CD14-positive monocyte (primary cell): ENCODE measurements around the gene CBY1. TPM values are rescaled to one million over a fixed set of nuclear protein-coding genes. Genes with fewer than 3 reads are reported as not detected.

Source experiments
- DNase-seq, 3 donors: peaks; one replicate each; pipeline ENCODE4 v3.0.0-alpha.2; 2011 to 2022
- H2AFZ ChIP-seq: 2 replicates; pipeline ENCODE4 v1.6.0; 2012; ENCODE audit warnings: mild to moderate bottlenecking, low read depth, low read length, inconsistent platforms; ENCODE audit not compliant: insufficient read depth, poor library complexity, severe bottlenecking
- H3K27ac ChIP-seq, 2 donors: 1 replicate in 1 of 2; 2 replicates in 1 of 2; pipeline ENCODE4 v1.5.1; 2012 to 2013; ENCODE audit warnings: low read length in 2 of 2, control low read depth in 1 of 2, inconsistent platforms in 1 of 2, low read depth in 1 of 2, mild to moderate bottlenecking in 1 of 2
- H3K27me3 ChIP-seq, 2 donors: one replicate each; pipeline versions ENCODE4 v1.6.0 to v1.6.1; 2011 to 2013; ENCODE audit warnings: low read length in 2 of 2; ENCODE audit not compliant: control insufficient read depth in 2 of 2, insufficient read depth in 2 of 2
- H3K36me3 ChIP-seq, 2 donors: replicated peaks in 1 of 2; 1 replicate in 1 of 2; 2 replicates in 1 of 2; pipeline versions ENCODE4 v1.5.1 to v1.6.1; 2012 to 2013; ENCODE audit warnings: low read length in 2 of 2, control low read depth in 1 of 2, inconsistent platforms in 1 of 2, mild to moderate bottlenecking in 1 of 2; ENCODE audit not compliant: insufficient read depth in 2 of 2, control insufficient read depth in 1 of 2
- H3K4me1 ChIP-seq, 2 donors: 1 replicate in 1 of 2; 2 replicates in 1 of 2; pipeline versions ENCODE4 v1.5.1 to v1.6.1; 2012 to 2013; ENCODE audit warnings: low read length in 2 of 2, control low read depth in 1 of 2, inconsistent platforms in 1 of 2, mild to moderate bottlenecking in 1 of 2, moderate library complexity in 1 of 2; ENCODE audit not compliant: insufficient read depth in 2 of 2, control insufficient read depth in 1 of 2
- H3K4me2 ChIP-seq: replicated peaks from 2 replicates; pipeline ENCODE3; 2012; ENCODE audit warnings: low read length, moderate library complexity, mild to moderate bottlenecking; ENCODE audit not compliant: poor library complexity, severe bottlenecking; ENCODE audit errors: extremely low read depth
- H3K4me3 ChIP-seq, 3 experiments: fragments of 200-600 bp in 1 of 3; sonication (generic) in 1 of 3; replicated peaks in 1 of 3; 1 replicate in 2 of 3; 2 replicates in 1 of 3; pipeline ENCODE4 v1.5.1; 2011 to 2013; ENCODE audit warnings: low read length in 3 of 3, mild to moderate bottlenecking in 3 of 3, control low read depth in 2 of 3, low read depth in 2 of 3, inconsistent platforms in 1 of 3, moderate library complexity in 1 of 3
- H3K79me2 ChIP-seq: 2 replicates; pipeline ENCODE4 v1.6.0; 2012; ENCODE audit warnings: mild to moderate bottlenecking, control low read depth, inconsistent platforms, low read length, moderate library complexity; ENCODE audit not compliant: insufficient read depth
- H3K9ac ChIP-seq: 2 replicates; pipeline ENCODE4 v1.6.0; 2017; ENCODE audit warnings: low read length, mild to moderate bottlenecking; ENCODE audit not compliant: insufficient read depth, poor library complexity, severe bottlenecking
- H3K9me3 ChIP-seq, 2 donors: replicated peaks in 1 of 2; 1 replicate in 1 of 2; 2 replicates in 1 of 2; pipeline versions ENCODE4 v1.5.1 to v1.6.1; 2012 to 2013; ENCODE audit warnings: low read length in 2 of 2, control low read depth in 1 of 2; ENCODE audit not compliant: control insufficient read depth in 1 of 2, insufficient read depth in 1 of 2
- H4K20me1 ChIP-seq: 2 replicates; pipeline ENCODE4 v1.6.0; 2012; ENCODE audit warnings: mild to moderate bottlenecking, low read length, control low read depth, moderate library complexity; ENCODE audit not compliant: insufficient read depth
- H3K27ac Mint-ChIP-seq, 7 donors: one replicate each; pipeline ENCODE4 v1.8.0; 2020; ENCODE audit warnings: mild to moderate bottlenecking in 7 of 7, mixed read lengths in 7 of 7, moderate library complexity in 6 of 7, inconsistent platforms in 2 of 7
- H3K27me3 Mint-ChIP-seq, 3 donors: one replicate each; pipeline ENCODE4 v1.8.0; 2021 to 2022; ENCODE audit warnings: low read depth in 3 of 3, mild to moderate bottlenecking in 3 of 3, mixed read lengths in 3 of 3, moderate library complexity in 3 of 3, inconsistent platforms in 1 of 3
- H3K36me3 Mint-ChIP-seq, 2 donors: one replicate each; pipeline ENCODE4 v1.8.0; 2020; ENCODE audit warnings: mixed read lengths in 2 of 2, inconsistent platforms in 1 of 2, mild to moderate bottlenecking in 1 of 2
- H3K4me1 Mint-ChIP-seq: one replicate; pipeline ENCODE4 v1.8.0; 2020; ENCODE audit warnings: mild to moderate bottlenecking, mixed read lengths
- H3K4me3 Mint-ChIP-seq, 2 donors: one replicate each; pipeline ENCODE4 v1.8.0; 2020; ENCODE audit warnings: mild to moderate bottlenecking in 2 of 2, mixed read lengths in 2 of 2, moderate library complexity in 1 of 2
- H3K9me3 Mint-ChIP-seq, 7 donors: one replicate each; pipeline ENCODE4 v1.8.0; 2020 to 2022; ENCODE audit warnings: mixed read lengths in 7 of 7, mild to moderate bottlenecking in 6 of 7, moderate library complexity in 6 of 7, inconsistent platforms in 2 of 7
- WGBS: methylation state at CpG from one replicate; pipeline ENCODE4 v1.1.5; 2013; ENCODE audit warnings: missing lambda C conversion rate; ENCODE audit not compliant: insufficient coverage; 5-methylcytosine and 5-hydroxymethylcytosine counted together
- intact Hi-C, 2 donors: fragments of 100-400 bp; cut with micrococcal nuclease; formaldehyde crosslinking; loops; one replicate each; pipeline versions ENCODE4 v1.15.0 to v1.15.1; 2023
- polyA plus RNA-seq, 3 donors: library from polyadenylated mRNA; depleted of rRNA in 1 of 3; unstranded in 2 of 3; stranded (reverse) in 1 of 3; fragments of 300-500 nt in 2 of 3; fragments of >200 nt in 1 of 3; fragmentation: Illumina TruSeq in 2 of 3; gene quantifications; 1 replicate in 2 of 3; 2 replicates in 1 of 3; pipeline ENCODE4 v1.2.3, GENCODE V29; 2012 to 2021
- TF ChIP-seq, protein P1 (sequence below): fragments of 200-600 bp; IDR thresholded peaks from one replicate; pipeline ENCODE4 v1.8.0; 2022; ENCODE audit warnings: antibody characterized with exemption, mild to moderate bottlenecking

The CBY1 gene
- polyA plus RNA-seq, 3 donors: 1.1 to 4.1 (median 1.7) TPM

DNA sequence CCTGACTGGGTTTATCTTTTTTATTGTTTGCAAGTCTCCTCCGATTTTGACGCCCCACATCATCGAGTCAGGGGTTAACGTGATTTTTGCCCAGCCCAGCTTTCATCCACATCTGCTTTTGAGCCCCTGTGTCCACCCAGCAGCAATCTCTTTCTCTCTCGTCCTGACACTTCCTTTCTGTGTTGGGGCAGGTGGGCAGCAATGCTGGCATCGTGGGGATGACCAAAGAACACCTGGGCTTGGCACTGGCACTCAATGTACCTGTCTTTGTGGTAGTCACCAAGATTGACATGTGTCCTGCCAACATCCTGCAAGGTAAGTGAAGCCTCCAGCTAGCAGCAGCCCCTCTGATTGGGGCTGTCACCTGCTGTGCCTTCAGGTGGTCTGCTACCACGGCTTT is 65.1 kb downstream of the CBY1 start:
- H3K9ac ChIP-seq: no peak overlapping the region
- H2AFZ ChIP-seq: no peak overlapping the region
- no peak overlapping the region for H3K4me3 Mint-ChIP-seq
- H3K36me3 Mint-ChIP-seq: peaks cover 77 to 97% of the 10 kb centered on the region in 2 donors
- 97% methylated on average over 5 of the region's 7 CpGs for WGBS
- H4K20me1 ChIP-seq: peaks cover 58% of the 10 kb centered on the region
- peaks cover 0 to 2% (median 0%) of the 10 kb centered on the region in 7 donors for H3K9me3 Mint-ChIP-seq
- H3K27ac Mint-ChIP-seq: no peak overlapping the region
- no peaks in the 10 kb centered on the region for H3K4me1 Mint-ChIP-seq
- peaks cover 0 to 1% (median 0%) of the 10 kb centered on the region in 3 donors for H3K27me3 Mint-ChIP-seq
- H3K4me2 ChIP-seq: no peak overlapping the region
- H3K79me2 ChIP-seq: peaks cover 7% of the 10 kb centered on the region
- DNase-seq: no peak
- intact Hi-C loops: no loop called here
- no peaks in the 10 kb centered on the region for H3K9me3 ChIP-seq
- no peak overlapping the region for H3K27ac ChIP-seq
- no peaks in the 10 kb centered on the region for H3K4me1 ChIP-seq
- H3K4me3 ChIP-seq: no peak overlapping the region
- no peaks in the 10 kb centered on the region for H3K27me3 ChIP-seq
- H3K36me3 ChIP-seq: peaks cover 78 to 96% of the 10 kb centered on the region in 2 donors
- TF ChIP-seq, protein P1, sequence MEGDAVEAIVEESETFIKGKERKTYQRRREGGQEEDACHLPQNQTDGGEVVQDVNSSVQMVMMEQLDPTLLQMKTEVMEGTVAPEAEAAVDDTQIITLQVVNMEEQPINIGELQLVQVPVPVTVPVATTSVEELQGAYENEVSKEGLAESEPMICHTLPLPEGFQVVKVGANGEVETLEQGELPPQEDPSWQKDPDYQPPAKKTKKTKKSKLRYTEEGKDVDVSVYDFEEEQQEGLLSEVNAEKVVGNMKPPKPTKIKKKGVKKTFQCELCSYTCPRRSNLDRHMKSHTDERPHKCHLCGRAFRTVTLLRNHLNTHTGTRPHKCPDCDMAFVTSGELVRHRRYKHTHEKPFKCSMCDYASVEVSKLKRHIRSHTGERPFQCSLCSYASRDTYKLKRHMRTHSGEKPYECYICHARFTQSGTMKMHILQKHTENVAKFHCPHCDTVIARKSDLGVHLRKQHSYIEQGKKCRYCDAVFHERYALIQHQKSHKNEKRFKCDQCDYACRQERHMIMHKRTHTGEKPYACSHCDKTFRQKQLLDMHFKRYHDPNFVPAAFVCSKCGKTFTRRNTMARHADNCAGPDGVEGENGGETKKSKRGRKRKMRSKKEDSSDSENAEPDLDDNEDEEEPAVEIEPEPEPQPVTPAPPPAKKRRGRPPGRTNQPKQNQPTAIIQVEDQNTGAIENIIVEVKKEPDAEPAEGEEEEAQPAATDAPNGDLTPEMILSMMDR: no peak

Other genes with a start within 250 kb of the CBY1 start
- not detected for gene KCNJ4, start 201.4 kb upstream of the CBY1 start, polyA plus RNA-seq
- not detected for gene KDELR3, start 188.5 kb upstream of the CBY1 start, polyA plus RNA-seq
- gene DDX17, start 150.3 kb upstream of the CBY1 start, polyA plus RNA-seq: 100 to 1,000 TPM in 1 of 3 donors, 10 to 100 TPM in 2; 31.4 to 434 (median 36.3) TPM
- not detected for gene DMC1, start 86.5 kb upstream of the CBY1 start, polyA plus RNA-seq
- gene FAM227A, start 246 bp upstream of the CBY1 start, polyA plus RNA-seq: not detected
- gene TOMM22, start 25.3 kb downstream of the CBY1 start, polyA plus RNA-seq: 10 to 100 TPM; 31.9 to 71.4 (median 58.0) TPM
- 10 to 100 TPM in 1 of 3 donors, 1 to 10 TPM in 2; 7.1 to 83.5 (median 7.2) TPM for gene JOSD1, start 44.3 kb downstream of the CBY1 start, polyA plus RNA-seq
- gene GTPBP1, start 49.3 kb downstream of the CBY1 start, polyA plus RNA-seq: 10 to 100 TPM in 2 of 3 donors, 1 to 10 TPM in 1; 6.7 to 41.4 (median 12.7) TPM
- 100 to 1,000 TPM in 1 of 3 donors, 10 to 100 TPM in 2; 95.8 to 159 (median 97.8) TPM for gene SUN2, start 99.4 kb downstream of the CBY1 start, polyA plus RNA-seq
- 1 to 10 TPM; 8.9 to 9.3 (median 9.0) TPM for gene DNAL4, start 137.5 kb downstream of the CBY1 start, polyA plus RNA-seq
- gene NPTXR, start 187.4 kb downstream of the CBY1 start, polyA plus RNA-seq: under 1 TPM in 1 of 3 donors, not detected in 2; 0.04 TPM
- 10 to 100 TPM in 1 of 3 donors, 1 to 10 TPM in 2; 2.1 to 26.7 (median 5.0) TPM for gene CBX6, start 215.6 kb downstream of the CBY1 start, polyA plus RNA-seq